GM12872 (cell line): ENCODE measurements around the gene MPRIP.

Experiments used
- CTCF ChIP-seq: IDR thresholded peaks from 3 replicates; pipeline ENCODE4 v1.5.1; 2011; ENCODE audit warnings: low read depth, mild to moderate bottlenecking, low read length, moderate library complexity; ENCODE audit not compliant: insufficient read depth

The MPRIP gene

GRCh38 chr17:17239832-17240231 lies 197.6 kb downstream of the MPRIP start:
- TF ChIP-seq CTCF, result no peak

GRCh38 chr17:17241656-17242055 lies 199.4 kb downstream of the MPRIP start:
- no peak for TF ChIP-seq CTCF

- TF ChIP-seq CTCF, result no peak
These were observed 200.0 kb downstream of the MPRIP start for GRCh38 chr17:17242246-17242645.
